ENCODE measurements around the gene PDZK1.
"Not testable (repeated sequence)": the region's sequence is repeated elsewhere in the genome, so short reads cannot be mapped to it uniquely, and the experiment has no call there.

- not testable (repeated sequence) for TF ChIP-seq CTCF (IDR thresholded peaks at IDR 0.05; ENCODE audit: low read depth, low read length); POLR2A (IDR thresholded peaks at IDR 0.05; ENCODE audit: extremely low read depth, insufficient read length)
Measured at GRCh38 chr1:145656245-145656943, 50.8 kb downstream of the PDZK1 start.

Measured in NB4 (cell line).